Endothelial cell of umbilical vein (primary cell): Measurements from ENCODE around the gene GTPBP4. TPM values are rescaled to one million over a fixed set of nuclear protein-coding genes. Genes with fewer than 3 reads are reported as not detected.

Source experiments
- BruUV-seq: library from RNA; stranded (reverse); fragments of 400-500 nt; replicated peaks from 2 replicates; lab custom pipeline; 2021; lab: Mats Ljungman, UMichigan
- CTCF ChIA-PET: fragments of 300-600, 350-600 bp; sonication (Branson Sonifier 250); formaldehyde crosslinking; loops from one replicate; lab custom pipeline; 2021; ENCODE audit warnings: antibody characterized with exemption, inconsistent platforms; lab: Charles Lee
- POLR2A ChIA-PET: fragments of 300-600, 350-600 bp; sonication (Branson Sonifier 250); formaldehyde crosslinking; loops from one replicate; lab custom pipeline; 2021; ENCODE audit warnings: antibody characterized with exemption, inconsistent platforms; lab: Charles Lee
- DNase-seq: peaks from one replicate; pipeline ENCODE4 v3.0.0-alpha.2; 2011; ENCODE audit warnings: low read depth, low spot score
- FAIRE-seq: peaks from 2 replicates; lab custom pipeline; 2011; peaks lifted over from hg19 to GRCh38; lab: Jason Lieb, UNC
- H2AFZ ChIP-seq: 2 replicates; pipeline ENCODE4 v1.6.0; 2012; ENCODE audit warnings: low read depth, low read length, control low read depth, inconsistent platforms
- H3K27ac ChIP-seq: 2 replicates; pipeline ENCODE4 v1.5.1; 2011; ENCODE audit warnings: low read depth, mild to moderate bottlenecking, control low read depth, low read length, moderate library complexity; ENCODE audit not compliant: insufficient read depth
- H3K27me3 ChIP-seq, 2 experiments: 2 replicates each; pipeline versions ENCODE4 v1.6.0 to v1.6.1; 2011; ENCODE audit warnings: low read length in 2 of 2, mixed read lengths in 1 of 2; ENCODE audit not compliant: control insufficient read depth in 2 of 2, insufficient read depth in 2 of 2
- H3K36me3 ChIP-seq, 2 experiments: 2 replicates in 1 of 2; 3 replicates in 1 of 2; pipeline ENCODE4 v1.5.1; 2011; ENCODE audit warnings: low read length in 2 of 2, mild to moderate bottlenecking in 1 of 2, moderate library complexity in 1 of 2; ENCODE audit not compliant: control insufficient read depth in 2 of 2, insufficient read depth in 2 of 2; ENCODE audit errors: extremely low read depth in 1 of 2
- H3K4me1 ChIP-seq: 3 replicates; pipeline ENCODE4 v1.5.1; 2011; ENCODE audit warnings: mild to moderate bottlenecking, low read length; ENCODE audit not compliant: control insufficient read depth, insufficient read depth; ENCODE audit errors: extremely low read depth
- H3K4me2 ChIP-seq: 2 replicates; pipeline ENCODE4 v1.6.1; 2011; ENCODE audit warnings: low read length, control low read depth, mixed read lengths; ENCODE audit not compliant: insufficient read depth
- H3K4me3 ChIP-seq, 3 experiments: fragments of 200-600 bp in 1 of 3; sonication (generic), shearing (Covaris generic) in 1 of 3; replicated peaks in 1 of 3; 2 replicates each; pipeline ENCODE4 v1.5.1; 2011 to 2016; ENCODE audit warnings: control low read depth in 3 of 3, low read length in 3 of 3, mild to moderate bottlenecking in 2 of 3, inconsistent platforms in 1 of 3, low read depth in 1 of 3, moderate library complexity in 1 of 3; ENCODE audit not compliant: insufficient read depth in 1 of 3
- H3K79me2 ChIP-seq: 2 replicates; pipeline ENCODE4 v1.6.0; 2012; ENCODE audit warnings: low read length, inconsistent platforms; ENCODE audit not compliant: control insufficient read depth, insufficient read depth
- H3K9ac ChIP-seq: replicated peaks from 2 replicates; pipeline ENCODE3; 2011; ENCODE audit warnings: low read length, control low read depth; ENCODE audit not compliant: insufficient read depth; ENCODE audit errors: extremely low read depth
- H3K9me1 ChIP-seq: replicated peaks from 3 replicates; pipeline ENCODE4 v1.6.0; 2011; ENCODE audit warnings: mild to moderate bottlenecking, low read length; ENCODE audit not compliant: control insufficient read depth, insufficient read depth; ENCODE audit errors: extremely low read depth
- H3K9me3 ChIP-seq: replicated peaks from 2 replicates; pipeline ENCODE4 v1.5.1; 2012; ENCODE audit warnings: low read length, inconsistent platforms; ENCODE audit not compliant: control insufficient read depth, insufficient read depth
- H4K20me1 ChIP-seq: replicated peaks from 2 replicates; pipeline ENCODE3; 2011; ENCODE audit warnings: mild to moderate bottlenecking, low read length; ENCODE audit not compliant: control insufficient read depth, insufficient read depth; ENCODE audit errors: extremely low read depth
- CTCF ChIP-seq, 2 donors: IDR thresholded peaks; 1 replicate in 1 of 2; 2 replicates in 1 of 2; pipeline ENCODE4 v1.5.1; 2011; ENCODE audit warnings: low read length in 2 of 2, mild to moderate bottlenecking in 2 of 2, moderate library complexity in 2 of 2, control low read depth in 1 of 2, inconsistent platforms in 1 of 2, low read depth in 1 of 2; ENCODE audit not compliant: insufficient read depth in 1 of 2; ENCODE audit errors: extremely low read depth in 1 of 2
- EZH2 ChIP-seq: IDR thresholded peaks from 2 replicates; pipeline ENCODE4 v1.6.1; 2012; ENCODE audit warnings: borderline replicate concordance, low read depth, mild to moderate bottlenecking, moderate library complexity, low read length, inconsistent platforms; ENCODE audit not compliant: severe bottlenecking
- FOS ChIP-seq: IDR thresholded peaks from 2 replicates; pipeline ENCODE4 v1.6.1; 2011; ENCODE audit warnings: mild to moderate bottlenecking, low read length, moderate library complexity, borderline replicate concordance; ENCODE audit not compliant: insufficient read depth
- GATA2 ChIP-seq: IDR thresholded peaks from 2 replicates; pipeline ENCODE4 v1.7.0; 2011; ENCODE audit warnings: low read depth, mild to moderate bottlenecking, moderate library complexity, mixed read lengths, low read length; ENCODE audit not compliant: insufficient read length, insufficient read depth
- JUN ChIP-seq: IDR thresholded peaks from 2 replicates; pipeline ENCODE4 v1.6.1; 2011; ENCODE audit warnings: borderline replicate concordance, low read depth; ENCODE audit not compliant: insufficient read length, insufficient read depth
- MAX ChIP-seq: IDR thresholded peaks from 2 replicates; pipeline ENCODE4 v1.6.1; 2011; ENCODE audit not compliant: insufficient read depth, insufficient read length
- MYC ChIP-seq: IDR thresholded peaks from one replicate; pipeline ENCODE4 v1.6.1; 2011; ENCODE audit warnings: mild to moderate bottlenecking, low read depth, low read length
- POLR2A ChIP-seq: IDR thresholded peaks from 2 replicates; pipeline ENCODE4 v1.6.1; 2012; ENCODE audit warnings: low read depth, mild to moderate bottlenecking, control low read depth, low read length
- POLR2AphosphoS5 ChIP-seq: IDR thresholded peaks from 2 replicates; pipeline ENCODE4 v1.6.1; 2012; ENCODE audit warnings: low read depth, mild to moderate bottlenecking, control low read depth, low read length, moderate library complexity; ENCODE audit not compliant: insufficient read depth
- dilution Hi-C: fragments of 300-500 bp; cut with MboI; formaldehyde crosslinking; loops from one replicate; pipeline ENCODE4 v1.15.0; 2019; ENCODE audit warnings: low sequenced_read_pairs; ENCODE audit not compliant: extremely low pct_ligation_motif_present
- intact Hi-C: fragments of 100-400 bp; cut with micrococcal nuclease; formaldehyde crosslinking; loops from one replicate; pipeline ENCODE4 v1.10.0; 2022
- polyA plus RNA-seq, 4 experiments: library from polyadenylated mRNA; depleted of rRNA in 3 of 4; stranded (reverse) in 3 of 4; unstranded in 1 of 4; fragments of >200 nt; gene quantifications; 2 replicates each; pipeline versions ENCODE4 v1.2.1 to v1.2.3, GENCODE V29; 2011 to 2012; ENCODE audit warnings: missing spikeins in 1 of 4
- total RNA-seq: library from RNA; stranded (reverse); gene quantifications from 2 replicates; pipeline ENCODE4 v1.2.3, GENCODE V29; 2021

GTPBP4 gene
- total and polyA plus RNA-seq, 2 donors (not counting 3 experiments of a cell fraction or from before 2014, with no cell fraction given), result 12.4 to 69.3 TPM

DNA sequence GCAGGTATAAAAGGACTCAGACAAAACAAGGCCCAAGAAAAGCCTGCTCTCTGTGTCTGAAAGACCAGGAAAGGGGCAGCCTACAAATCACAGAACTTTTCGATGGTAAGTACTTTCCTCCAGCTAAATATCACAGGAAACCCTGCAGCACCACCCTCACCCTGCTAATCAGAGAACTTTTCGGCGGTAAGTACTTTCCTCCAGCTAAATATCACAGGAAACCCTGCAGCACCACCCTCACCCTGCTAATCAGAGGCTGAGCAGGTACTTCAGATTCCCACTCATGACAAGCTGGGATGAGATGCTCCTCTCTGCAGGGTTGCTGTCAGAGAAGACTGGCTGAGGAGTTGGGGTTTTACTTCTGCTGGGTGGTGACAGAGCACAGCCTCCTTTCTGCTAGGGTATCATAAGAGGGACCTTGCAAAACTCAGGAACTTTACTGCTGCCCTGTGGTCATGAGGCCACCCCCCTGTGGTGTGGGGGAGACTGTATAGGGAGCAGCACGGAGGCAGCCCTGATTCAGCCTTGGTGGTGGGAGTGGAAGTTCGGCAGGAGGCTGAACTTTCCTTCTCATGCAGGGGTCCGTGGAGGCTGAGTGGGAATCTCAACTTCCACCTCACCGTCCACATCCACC lies 75.1 kb downstream of the GTPBP4 start:
- BruUV-seq, result no TSS peak
- TF ChIP-seq EZH2, result no peak
- no peak for TF ChIP-seq FOS
- no peak for TF ChIP-seq GATA2
- no peak for TF ChIP-seq POLR2A
- TF ChIP-seq MYC, result no peak
- TF ChIP-seq CTCF (IDR thresholded peaks at IDR 0.05; ENCODE audit: extremely low read depth in 1 of 2, insufficient read depth in 1 of 2, low read depth in 1 of 2, low read length in 2 of 2), result no peak
- no peak for TF ChIP-seq JUN
- TF ChIP-seq MAX, result no peak
- no peak for TF ChIP-seq POLR2AphosphoS5
- ChIA-PET POLR2A (no interaction called here), CTCF (interaction anchor here (2.2 kb wide), 1 partner anchor 13 kb away, joined by 6 read pairs; no protein-coding TSS in a partner anchor)
- Histone ChIP-seq H3K9ac (no peak overlapping the region), H3K9me3 (no peaks in the 10 kb centered on the region), H3K27ac (no peak overlapping the region), H4K20me1 (no peaks in the 10 kb centered on the region), H3K9me1 (no peaks in the 10 kb centered on the region), H3K36me3 (no peaks in the 10 kb centered on the region), H3K4me1 (peaks cover 49% of the 10 kb centered on the region), H3K4me2 (peak overlapping the region; percentile 21), H2AFZ (no peak overlapping the region), H3K79me2 (peaks cover 78% of the 10 kb centered on the region), H3K4me3 (no peak overlapping the region), H3K27me3 (no peaks in the 10 kb centered on the region)
- intact Hi-C loops (no loop called here), dilution Hi-C loops (no loop called here)
- DNase-seq (no peak), FAIRE-seq (peak; percentile 26)
